GM19351 (cell line): ENCODE measurements around the gene NTM.

Experiments used
- ATAC-seq: cut with Tn5 transposase; IDR thresholded peaks from one replicate; pipeline ENCODE4 v1.9.1; 2021; ENCODE audit warnings: mild to moderate bottlenecking, moderate library complexity; ENCODE audit not compliant: unreplicated experiment

NTM gene

GRCh38 chr11:131632971-131633370 is 262.6 kb downstream of the NTM start:
- ATAC-seq, result no peak

DNA sequence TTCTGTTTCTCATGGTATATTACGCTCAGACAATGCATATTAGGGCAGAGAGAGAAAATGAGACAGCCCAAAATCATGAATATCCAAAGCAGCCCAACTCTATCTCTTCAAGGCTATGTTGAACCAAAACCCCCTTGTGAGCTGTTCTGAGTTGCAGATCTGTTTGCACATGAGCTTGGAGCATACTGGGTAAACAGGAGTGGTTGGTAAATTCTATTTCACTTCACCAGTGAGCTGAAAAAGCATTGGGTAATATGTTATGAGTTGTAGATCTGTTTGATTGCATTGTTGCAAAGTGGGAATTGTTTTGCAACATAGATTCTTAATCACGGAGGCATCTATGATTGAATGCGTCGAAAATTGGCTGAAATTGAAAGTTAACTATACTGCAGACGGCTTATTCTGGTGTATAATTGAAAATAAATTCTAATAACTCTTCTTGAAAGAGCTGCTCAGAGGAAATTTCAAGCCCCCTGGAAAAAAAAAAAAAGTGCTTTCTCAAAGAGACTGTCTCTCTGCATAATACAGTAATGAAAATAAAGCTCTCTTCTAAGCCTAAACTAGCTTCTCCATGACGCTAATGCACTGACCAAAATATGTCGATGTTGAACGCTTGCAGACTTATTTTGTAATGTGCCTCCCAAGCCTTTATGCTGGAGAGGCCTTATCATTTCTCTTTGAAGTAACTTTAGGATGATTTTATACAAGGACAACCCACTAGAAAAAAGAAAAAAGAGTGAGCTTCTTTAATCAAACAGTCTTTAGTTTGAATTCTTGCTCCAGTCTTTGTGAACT is 263.7 kb downstream of the NTM start:
- ATAC-seq, result no peak

DNA sequence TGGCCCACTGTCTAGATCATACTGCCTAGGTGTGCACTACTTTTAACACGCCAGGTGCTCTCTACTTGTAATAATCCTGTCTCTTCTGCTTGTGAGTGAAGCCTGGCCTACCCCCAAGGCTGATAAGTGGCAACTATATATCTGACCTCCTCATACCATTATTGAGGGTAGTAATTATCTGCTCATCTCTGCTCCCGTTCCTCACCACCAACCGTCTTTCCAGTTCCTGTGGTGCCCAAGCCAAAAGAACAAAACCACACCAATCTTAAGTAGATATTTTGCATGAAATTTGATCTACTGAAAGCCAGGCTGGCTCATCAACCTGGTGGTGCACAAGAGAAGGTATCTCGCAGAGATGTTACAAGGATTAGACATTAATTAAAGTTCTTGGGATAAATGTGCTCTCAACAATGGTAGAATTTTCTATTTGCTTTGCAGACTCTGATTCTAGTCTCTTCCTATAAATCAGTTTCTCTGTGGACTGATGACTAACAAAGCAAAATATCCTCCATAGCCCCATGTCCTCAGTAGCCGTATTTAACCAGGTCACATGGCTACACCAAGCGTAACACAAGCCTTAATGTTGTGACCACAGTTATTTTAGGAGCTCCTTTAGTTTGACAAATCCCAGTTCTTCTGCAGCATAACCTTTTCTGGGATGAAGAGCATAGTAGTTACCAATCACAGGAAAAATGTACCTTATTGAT is 267.2 kb downstream of the NTM start:
- no peak for ATAC-seq

- ATAC-seq, result no peak
Measured at GRCh38 chr11:131638889-131639288, 268.5 kb downstream of the NTM start.

- ATAC-seq, result no peak
Measured at GRCh38 chr11:131640320-131640719, 269.9 kb downstream of the NTM start.

GRCh38 chr11:131642756-131643531 is 272.5 kb downstream of the NTM start:
- no peak for ATAC-seq

GRCh38 chr11:131644204-131644795 is 273.9 kb downstream of the NTM start:
- ATAC-seq, result no peak

DNA sequence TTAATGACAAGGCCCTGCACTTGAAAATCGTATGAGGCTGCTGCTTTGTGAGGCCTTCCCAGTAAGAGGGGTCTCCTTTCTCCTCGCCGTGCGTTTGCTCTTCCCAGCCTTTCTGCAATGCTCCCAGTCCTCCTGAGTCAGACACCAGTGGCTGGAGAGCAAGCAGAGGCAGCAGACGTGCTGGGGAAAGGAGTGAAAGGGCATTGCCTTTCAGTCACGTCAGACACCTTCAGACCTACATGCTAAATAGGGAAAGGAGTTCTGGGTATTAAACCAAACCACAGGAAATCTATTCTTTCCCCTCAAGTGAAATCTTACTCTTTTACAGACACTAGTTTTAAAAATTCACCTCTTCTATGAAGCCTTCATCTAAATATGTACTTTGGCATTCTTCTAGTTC is 274.8 kb downstream of the NTM start:
- peak; percentile 50 for ATAC-seq

- no peak for ATAC-seq
Measured at GRCh38 chr11:131649856-131650255, 279.4 kb downstream of the NTM start.

GRCh38 chr11:131652231-131652630 is 281.8 kb downstream of the NTM start:
- no peak for ATAC-seq

DNA sequence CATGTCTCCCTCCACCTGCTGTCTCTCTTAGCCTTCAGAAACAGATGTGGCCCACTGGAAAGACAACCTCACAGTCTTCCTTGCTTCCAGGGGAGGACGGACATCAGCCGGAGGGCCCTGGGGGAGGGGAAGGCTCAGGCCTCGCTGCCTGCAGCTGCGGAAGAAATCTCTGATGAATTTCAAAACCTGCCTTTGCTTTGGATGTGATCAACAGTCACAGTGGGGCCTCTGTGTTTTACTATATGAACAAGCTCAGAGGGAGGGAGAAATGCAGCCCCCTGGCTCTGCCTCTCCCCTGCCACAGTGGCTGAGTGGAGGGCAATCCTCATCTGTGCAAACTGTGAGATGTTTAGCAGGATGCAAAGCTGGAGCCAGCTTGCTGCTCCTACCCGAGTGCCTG is 282.8 kb downstream of the NTM start:
- no peak for ATAC-seq

GRCh38 chr11:131654849-131655248 is 284.4 kb downstream of the NTM start:
- ATAC-seq, result no peak

GRCh38 chr11:131656179-131656838 is 285.9 kb downstream of the NTM start:
- ATAC-seq, result no peak

- ATAC-seq, result no peak
Measured at GRCh38 chr11:131656839-131657211, 286.4 kb downstream of the NTM start.

- no peak for ATAC-seq
Measured at GRCh38 chr11:131658414-131658813, 288.0 kb downstream of the NTM start.

GRCh38 chr11:131658952-131659351 is 288.5 kb downstream of the NTM start:
- ATAC-seq, result peak; percentile 83

DNA sequence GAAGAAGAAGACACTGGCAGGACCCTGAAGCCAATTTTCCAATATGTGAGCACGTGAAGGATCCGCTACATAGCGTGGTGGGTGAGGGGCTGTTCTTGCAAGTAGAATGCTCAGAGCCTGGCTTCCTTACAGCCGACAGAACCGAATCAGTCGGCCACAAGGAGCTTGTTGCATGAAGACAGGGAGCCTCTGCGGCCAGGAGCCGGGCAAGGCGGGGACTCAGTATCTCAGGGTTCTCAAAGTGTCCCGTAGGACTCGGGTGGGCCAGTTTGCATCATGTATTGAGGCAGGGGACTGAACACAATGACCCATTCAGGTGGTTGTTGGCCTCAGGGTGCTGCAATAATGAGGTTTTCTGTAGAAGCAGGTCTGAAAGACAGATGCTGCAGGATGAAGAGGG is 289.5 kb downstream of the NTM start:
- ATAC-seq, result no peak

- ATAC-seq, result no peak
Measured at GRCh38 chr11:131661132-131661531, 290.7 kb downstream of the NTM start.

GRCh38 chr11:131662317-131662972 is 292.0 kb downstream of the NTM start:
- ATAC-seq, result no peak

GRCh38 chr11:131662993-131663392 is 292.6 kb downstream of the NTM start:
- no peak for ATAC-seq
